ENCODE data around the gene PCLO.
"Not testable (repeated sequence)": the region's sequence is repeated elsewhere in the genome, so short reads cannot be mapped to it uniquely, and the experiment has no call there.

PCLO gene

DNA sequence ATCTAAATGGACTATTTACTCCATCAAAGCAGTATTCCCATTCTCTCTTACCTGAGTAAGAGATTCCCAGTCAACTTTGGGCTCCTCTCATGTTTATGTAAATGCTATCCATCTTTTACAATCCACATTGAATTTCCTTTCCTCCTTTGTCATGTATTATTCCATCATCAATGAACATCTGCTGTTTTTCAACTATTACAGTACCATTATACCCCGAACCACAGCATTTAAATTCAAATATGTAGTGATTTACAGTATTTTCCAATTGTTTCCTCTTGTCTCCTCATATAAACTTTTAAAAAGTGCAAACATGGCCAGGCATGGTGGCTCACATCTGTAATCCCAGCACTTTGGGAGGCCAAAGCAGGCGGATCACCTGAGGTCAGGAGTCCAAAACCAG lies 20.3 kb downstream of the PCLO start:
- no peak for DNase-seq (ENCODE audit: low read depth in 4 of 4, low spot score in 1 of 4)

DNA sequence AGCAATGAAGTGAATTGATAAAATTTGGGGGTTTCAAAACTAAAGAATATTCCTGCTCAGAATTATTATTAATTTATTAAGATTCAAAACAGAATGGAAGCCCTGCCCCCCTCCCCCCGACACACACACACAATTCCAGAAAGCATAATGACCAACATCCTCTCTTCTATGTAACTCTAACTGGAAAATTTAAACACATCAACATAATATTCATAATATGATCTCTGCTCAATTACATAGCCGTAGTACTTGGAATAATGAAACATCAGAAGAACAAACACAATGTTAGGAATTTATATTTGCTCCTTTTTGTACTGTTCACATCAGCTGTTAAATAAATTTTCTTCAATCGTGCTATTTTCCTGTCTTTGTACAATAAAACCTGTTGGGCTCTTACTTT lies 20.8 kb downstream of the PCLO start:
- no peak for DNase-seq (ENCODE audit: low read depth in 4 of 4, low spot score in 1 of 4)

DNA sequence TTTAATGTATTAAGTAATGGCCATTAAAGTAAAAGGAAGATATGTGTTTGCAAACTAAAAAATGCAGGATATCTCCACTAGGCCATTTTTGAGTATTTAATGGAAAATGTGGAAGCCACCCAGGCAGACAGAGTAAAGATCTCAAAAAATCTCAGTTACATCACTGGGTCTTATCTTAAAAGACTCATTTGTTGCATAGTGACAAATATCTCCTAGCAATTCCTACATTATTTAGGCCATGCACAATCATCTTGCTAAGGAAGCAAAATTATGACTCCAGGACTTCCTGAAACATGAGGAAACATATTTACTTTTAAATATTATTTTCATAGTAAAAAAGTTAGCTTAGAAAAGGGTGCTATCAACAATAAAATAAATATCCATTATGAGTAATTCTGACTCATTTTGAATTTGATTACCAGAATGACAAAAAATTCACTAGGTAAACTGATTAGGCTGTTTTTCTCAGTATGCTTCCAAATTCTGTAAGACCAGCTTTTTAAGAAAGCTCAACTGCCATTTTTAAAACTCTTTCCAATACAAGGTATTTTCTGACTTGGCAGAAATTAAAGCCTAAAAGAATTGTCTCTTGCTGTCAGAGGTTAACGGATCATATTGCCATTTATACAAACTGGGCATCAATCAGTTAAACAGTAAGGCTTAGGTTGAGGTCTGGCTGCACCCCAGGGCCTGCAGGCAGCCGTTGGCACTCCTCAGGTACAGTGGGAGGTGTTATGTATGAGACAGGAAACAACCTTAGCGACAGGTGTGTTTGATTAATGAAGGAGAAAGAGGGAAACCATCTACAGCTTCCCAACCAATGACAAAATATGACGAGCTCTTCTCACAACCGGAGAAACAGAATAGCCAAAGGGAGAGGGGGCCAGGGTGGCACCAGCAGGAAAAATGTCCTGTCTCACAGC lies 31.8 kb downstream of the PCLO start:
- no peak for DNase-seq (ENCODE audit: low read depth in 4 of 4, low spot score in 1 of 4)

DNA sequence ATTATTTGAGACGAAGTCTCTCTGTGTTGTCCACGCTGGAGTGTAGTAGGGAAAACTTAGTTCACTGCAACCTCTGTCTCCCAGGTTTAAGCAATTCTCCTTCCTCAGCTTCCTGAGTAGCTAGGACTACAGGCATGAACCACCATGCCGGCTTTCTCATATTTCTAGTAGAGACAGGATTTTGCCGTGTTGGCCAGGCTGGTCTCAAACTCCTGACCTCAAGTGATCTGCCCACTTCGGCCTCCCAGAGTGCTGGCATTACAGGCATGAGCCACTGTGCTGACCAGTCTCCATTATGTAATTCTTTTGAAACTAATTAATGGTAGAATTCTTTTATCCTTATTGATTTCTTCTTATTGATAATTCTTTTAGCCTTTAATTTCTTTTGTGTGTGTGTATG lies 32.5 kb downstream of the PCLO start:
- DNase-seq (ENCODE audit: low read depth in 4 of 4, low spot score in 1 of 4): no peak

DNA sequence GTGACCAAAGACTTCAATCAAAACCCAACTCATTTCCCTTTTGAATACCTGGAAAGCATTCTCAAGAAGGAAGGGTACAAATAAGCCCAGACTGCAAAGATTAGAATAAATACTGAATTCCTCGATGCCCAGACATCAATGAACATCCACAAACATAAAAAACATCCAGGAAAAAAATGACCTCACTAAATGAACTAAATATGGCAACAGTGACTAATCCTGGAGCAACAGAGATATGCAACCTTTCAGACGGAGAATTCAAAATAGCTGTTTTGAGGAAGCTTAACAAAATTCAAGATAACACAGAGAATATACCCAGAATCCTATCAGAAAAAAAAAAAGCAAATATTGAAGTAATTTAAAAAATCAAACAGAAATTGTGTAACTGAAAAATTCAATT lies 43.2 kb downstream of the PCLO start:
- no peak for DNase-seq (ENCODE audit: low read depth in 4 of 4, low spot score in 1 of 4)

DNA sequence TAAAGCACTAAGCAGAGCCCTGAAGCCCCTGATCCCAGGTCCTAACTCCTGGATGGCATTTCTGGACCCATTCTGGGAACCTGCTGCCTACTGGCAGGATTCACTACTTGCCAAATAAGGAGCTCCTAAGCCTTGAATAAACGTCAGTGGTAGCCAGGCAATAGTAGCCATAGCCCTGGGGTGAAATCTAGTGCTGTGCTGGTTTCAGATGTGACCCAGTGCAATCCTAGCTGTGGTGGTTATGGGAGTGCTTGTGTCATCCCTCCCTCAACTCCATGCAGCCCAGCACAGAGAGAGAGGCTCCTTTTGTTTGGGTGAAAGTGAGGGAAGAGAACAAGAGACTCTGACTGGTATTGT lies 43.7 kb downstream of the PCLO start:
- no peak for DNase-seq (ENCODE audit: low read depth in 4 of 4, low spot score in 1 of 4)

DNA sequence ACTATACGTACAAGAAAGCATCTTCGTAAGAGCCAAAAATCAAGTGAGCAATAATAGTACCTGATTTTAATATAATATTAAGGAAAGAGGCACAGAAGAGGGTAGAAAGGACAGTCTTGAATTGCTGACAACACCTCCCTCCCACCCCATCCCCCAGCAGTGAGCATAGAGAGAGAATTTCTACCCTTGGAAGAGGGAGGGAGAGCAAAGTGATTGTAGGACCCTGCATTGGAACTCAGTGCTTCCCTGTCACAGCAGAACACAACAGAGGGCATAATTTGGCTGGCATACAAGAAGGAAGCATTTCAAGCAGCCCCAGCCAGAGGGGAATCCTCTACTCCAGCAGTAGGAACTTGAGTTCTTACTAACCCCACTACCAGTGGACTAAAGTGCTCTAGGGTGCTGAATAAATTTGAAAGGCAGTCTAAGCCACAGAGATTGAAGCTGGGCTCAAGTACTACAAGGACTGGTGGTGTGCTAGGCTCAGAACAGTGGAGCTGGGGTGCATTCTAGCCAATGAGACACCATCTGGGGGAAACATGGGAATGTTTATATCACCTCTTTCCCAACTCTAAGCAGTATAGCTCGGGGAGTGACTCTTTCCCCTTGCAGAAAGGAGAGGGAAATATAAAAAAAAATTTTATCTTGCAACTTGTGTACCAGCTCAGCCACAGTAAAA lies 44.2 kb downstream of the PCLO start:
- DNase-seq (ENCODE audit: low read depth in 4 of 4, low spot score in 1 of 4): no peak

DNA sequence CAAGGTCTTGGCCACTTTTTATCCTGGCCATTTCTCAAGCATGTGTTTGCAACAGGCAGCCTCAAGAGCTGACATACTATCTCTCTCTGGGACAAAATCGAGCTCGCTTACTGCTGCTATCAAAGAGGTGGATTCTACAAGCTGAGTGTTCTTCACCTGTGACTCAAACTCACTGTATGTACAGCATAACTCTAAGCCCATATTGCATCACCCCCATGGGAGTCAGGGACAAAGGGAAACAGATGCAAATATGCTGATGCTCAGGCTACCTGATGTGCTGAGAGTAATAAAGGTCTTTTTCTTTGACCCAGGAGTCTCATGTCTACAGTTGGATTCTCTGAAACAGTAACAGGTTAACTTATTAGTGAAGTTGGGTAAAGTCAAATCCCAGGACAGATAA lies 45.2 kb downstream of the PCLO start:
- DNase-seq (ENCODE audit: low read depth in 4 of 4, low spot score in 1 of 4): no peak

DNA sequence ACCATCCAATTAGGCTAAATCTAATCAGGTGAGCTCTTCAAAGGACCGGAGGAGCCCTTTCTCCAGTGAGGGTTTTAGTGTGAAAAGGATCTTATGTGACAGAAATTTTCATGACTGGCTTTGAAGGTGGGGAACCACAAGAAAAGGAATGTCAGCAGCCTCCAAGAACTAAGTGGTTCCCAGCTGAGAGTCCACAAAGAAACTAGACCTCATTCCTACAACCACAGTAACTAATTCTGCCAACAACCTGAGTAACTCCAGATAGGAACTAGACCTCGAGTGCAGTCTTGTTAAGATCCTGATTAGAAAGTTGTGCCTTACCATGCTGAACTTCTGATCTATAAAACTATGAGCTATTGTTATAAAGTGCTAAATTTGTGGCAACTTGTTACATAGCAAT lies 51.3 kb downstream of the PCLO start:
- no peak for DNase-seq (ENCODE audit: low read depth in 4 of 4, low spot score in 1 of 4)

DNA sequence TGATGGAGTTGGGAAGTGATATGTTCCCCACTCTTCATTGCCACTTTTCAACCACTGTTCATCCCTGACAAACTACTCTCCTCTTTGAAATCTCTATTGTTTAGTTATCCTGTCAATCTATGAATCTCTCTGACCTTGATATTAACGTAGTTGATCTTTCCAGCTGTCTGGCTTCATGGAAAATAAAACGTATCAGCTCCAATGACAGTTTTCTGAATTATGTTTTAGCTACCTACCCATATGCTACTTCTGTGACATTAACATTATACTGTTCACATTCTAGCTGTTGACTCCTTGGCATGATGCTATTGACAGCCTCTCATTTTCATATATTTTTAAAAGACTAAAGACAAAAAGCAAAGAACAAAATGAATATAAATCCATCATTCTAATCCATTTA lies 53.3 kb downstream of the PCLO start:
- DNase-seq (ENCODE audit: low read depth in 4 of 4, low spot score in 1 of 4): no peak

DNA sequence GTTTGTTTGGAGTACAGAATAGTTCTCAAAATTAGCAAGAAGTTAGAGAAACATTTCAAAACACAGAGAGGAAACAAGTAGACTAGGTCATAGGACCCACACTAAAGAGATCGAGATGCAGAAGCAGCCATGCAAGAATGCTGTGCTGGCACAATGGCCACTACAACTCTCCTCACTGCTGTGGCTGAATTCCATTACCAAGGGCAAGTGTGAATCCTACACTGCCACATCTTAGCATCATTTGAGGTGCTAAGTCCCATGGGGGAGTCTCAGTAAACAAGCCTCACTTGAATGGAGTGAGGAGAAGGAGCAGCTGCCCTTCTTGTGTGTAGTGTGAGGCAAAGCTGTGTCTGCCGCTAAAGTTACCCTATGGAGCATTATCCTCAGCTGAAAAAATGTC lies 56.7 kb downstream of the PCLO start:
- DNase-seq (ENCODE audit: low read depth in 4 of 4, low spot score in 1 of 4): no peak

DNA sequence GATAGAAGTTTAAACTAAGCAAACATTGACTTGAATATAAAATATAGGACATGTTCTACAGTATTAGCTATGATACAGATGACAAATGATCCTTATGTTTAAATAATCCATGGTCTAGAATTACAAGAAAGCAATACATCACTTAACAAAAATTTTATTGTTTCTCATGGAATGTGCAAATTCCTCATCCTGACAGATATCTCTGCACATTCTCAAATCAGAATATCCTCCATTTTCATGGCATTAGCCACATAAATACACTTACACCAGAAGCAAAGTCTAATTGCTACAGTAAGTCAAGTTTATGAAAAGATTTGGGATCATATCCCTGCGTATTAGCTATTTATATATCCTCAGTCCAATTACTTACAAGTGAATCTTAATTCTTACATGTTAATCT lies 57.6 kb downstream of the PCLO start:
- no peak for DNase-seq (ENCODE audit: low read depth in 4 of 4, low spot score in 1 of 4)

DNA sequence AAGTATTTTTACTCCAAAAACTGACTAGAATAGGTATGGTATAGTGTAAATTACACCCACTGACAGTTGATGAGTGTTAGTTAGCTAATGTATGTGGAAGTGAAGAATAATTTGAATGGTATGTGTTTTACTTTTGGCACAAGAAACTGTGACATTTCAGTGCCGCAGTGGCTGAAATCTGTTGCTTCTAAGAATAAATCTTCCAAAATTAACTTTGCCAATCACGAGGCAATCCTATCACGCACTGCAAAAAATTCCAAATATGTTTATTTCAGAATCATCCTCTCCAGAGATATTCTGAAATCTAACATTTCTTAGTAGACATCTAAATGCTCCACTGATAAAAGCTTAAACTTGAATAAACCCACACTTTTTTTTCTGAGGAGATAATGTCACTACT lies 61.2 kb downstream of the PCLO start:
- no peak for DNase-seq (ENCODE audit: low read depth in 4 of 4, low spot score in 1 of 4)

DNA sequence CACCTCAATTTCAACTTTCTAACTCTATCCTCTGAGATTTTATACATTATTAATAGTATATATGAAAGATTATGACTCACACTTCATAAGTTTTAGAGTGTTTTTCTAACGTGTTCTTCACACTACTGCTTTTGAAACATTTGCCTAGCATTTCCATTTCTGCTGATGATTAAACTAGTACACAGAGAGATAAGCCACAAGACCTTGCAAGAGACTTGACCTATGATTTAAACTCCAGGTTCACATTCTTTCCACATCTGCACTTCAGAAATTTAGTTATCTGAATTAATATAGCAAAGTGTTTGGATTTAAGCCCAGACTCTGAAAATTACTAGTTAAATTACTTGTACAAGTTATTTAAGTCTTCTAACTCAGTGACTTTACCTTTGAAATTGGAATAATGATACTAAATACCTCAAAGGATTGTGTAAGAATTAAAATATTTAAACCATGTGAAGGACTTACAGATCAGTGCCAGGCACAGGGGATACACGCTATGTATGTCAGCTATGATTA lies 66.6 kb downstream of the PCLO start:
- no peak for DNase-seq (ENCODE audit: low read depth in 4 of 4, low spot score in 1 of 4)

DNA sequence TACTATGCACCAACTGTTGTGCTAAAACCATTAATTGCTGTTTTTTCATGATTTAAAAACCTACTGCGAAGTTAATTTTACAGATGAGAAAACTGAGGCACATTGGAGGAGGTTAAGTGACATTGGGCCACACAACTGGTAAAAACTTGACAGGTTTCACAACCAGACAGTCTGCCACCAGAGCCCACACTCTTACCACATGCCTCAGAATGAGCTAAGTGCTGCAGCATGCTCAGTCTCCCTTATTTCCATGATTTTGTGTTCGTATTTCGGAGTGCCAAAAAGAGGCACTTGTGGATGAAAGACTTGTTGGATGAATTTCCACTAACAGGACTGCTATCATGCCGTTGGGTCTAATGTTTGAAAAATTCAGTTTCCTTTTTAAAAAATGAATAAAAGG lies 77.4 kb downstream of the PCLO start:
- no peak for DNase-seq (ENCODE audit: low read depth in 4 of 4, low spot score in 1 of 4)

DNA sequence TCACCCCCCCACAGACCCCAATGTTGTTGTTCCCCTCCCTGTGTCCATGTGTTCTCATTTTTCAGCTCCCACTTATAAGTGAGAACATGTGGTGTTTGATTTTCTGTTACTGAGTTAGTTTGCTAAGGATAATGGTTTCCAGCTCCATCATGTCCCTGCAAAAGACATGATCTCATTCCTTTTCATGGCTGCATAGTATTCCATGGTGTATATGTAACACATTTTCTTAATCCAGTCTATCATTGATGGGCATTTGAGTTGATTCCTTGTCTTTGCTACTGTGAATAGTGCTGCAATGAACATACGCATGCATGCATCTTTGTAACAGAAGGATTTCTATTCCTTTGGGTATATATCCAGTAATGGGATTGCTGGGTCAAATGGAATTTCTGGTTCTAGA lies 82.8 kb downstream of the PCLO start:
- DNase-seq (ENCODE audit: low read depth in 4 of 4, low spot score in 1 of 4): not testable (repeated sequence)

DNA sequence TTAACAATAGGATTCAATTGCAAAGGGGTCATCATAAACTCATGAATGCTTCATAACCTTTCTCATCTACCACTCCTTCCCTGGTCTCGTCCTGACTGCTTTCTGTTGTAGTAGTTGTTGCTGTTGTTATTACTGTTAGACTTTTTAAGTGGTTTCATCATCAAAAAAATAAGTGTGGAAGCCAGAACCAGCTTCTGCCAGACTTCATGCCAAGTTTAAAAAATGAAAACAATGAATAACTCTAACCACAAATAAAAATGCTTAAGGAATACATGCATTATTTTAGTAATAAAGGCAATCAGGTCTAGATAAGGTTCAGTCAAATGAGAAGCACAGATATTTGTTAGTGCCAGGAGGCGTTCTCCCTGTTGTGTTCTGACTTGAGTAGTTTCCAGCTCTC lies 85.4 kb downstream of the PCLO start:
- DNase-seq (ENCODE audit: low read depth in 4 of 4, low spot score in 1 of 4): no peak

DNA sequence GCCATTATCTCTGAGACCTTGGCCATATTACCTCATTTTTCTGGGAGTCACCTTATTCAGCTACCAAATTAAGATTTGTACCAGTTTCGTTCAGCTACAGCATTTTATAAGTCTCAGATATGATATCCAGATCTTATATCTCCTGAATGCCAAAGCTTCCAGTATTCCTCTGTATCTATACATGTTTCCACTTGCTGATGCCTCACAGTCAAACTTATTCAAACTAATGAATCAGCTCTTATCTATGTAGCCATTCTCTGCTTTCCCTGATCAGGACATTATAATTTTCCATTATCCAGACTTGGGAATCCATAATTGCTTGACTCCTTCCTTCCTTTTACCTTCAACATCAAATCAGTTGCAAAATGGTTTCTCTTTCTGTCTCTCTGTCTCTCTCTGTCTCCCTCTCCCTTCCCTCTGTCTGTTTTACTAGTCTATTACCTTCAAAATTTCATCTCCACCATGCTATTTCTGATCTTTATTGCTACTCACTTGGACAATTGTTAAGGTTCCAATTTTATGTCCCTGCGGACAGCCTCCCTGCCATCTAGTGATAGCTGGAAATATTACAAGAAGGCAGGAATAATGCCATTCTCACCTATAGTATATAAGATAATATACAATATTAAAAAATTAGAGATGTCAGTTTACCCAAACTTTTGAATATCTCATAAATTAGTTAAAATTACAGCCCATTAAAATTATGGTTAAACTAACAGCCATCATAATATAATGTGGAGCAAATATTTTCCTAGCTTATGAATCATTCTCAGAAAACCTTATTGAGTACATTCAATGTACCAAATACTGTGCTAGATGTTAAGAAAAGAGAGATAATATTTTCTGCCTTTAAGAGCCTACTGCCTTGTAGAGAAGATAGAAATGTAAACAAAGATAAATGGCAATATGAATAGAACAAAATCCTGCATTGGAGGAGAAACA lies 89.8 kb downstream of the PCLO start:
- DNase-seq (ENCODE audit: low read depth in 4 of 4, low spot score in 1 of 4): no peak

DNA sequence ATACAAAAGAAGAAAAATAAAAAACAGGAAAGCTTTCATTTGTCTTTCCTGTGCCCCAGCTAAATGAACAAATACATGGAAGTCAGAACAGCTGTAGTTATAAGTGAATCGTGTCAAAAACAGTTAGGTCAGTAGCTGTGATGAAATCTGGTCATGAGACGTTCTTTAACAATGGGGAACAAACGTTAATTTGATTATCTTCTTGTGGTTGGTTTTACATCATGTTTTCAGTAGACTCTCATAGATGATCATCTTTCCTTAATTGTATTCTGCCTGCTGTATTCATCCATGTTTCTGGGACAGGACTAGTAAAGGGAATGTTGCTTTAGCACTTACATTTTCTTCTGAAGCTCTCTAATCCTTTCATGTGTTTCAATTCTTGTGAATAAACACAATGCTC lies 97.0 kb downstream of the PCLO start:
- no peak for DNase-seq (ENCODE audit: low read depth in 4 of 4, low spot score in 1 of 4)

DNA sequence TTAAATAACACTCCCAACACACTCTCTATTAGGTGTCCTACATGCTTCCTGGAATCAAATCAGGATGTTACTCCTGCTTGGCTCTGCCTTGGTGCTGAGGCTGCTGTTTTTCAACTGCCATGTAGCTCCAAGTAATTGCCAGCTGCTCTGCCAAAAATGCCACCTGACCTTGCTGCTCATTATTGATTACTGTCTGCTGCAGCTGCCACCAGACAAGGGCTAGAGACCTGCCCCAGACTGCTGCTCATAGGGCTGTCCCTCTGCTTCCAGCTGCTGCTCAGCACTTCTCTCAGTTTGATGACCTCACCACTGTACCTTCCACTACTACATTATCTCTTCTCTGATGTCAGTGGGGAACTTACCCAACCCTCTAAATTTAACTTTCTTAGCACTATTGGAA lies 102.5 kb downstream of the PCLO start:
- no peak for DNase-seq (ENCODE audit: low read depth in 4 of 4, low spot score in 1 of 4)

DNA sequence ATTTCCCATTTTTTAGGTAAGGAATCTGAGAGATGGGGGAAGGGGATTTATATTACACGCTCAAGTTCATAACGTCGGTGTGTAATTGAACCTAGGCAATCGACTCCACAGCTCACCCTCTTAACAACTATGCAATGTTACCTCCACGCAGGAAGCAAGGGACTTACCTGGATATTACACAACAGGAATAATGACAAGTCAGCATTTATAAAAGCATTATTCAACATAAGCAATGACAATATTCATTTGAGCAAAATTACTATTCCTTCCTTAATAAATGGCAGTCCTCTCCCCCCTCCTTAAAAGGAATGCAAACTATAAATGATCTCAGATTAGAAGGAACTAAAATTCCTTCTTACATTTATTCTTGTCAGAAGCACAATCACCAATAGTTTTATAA lies 104.0 kb downstream of the PCLO start:
- DNase-seq (ENCODE audit: low read depth in 4 of 4, low spot score in 1 of 4): no peak

DNA sequence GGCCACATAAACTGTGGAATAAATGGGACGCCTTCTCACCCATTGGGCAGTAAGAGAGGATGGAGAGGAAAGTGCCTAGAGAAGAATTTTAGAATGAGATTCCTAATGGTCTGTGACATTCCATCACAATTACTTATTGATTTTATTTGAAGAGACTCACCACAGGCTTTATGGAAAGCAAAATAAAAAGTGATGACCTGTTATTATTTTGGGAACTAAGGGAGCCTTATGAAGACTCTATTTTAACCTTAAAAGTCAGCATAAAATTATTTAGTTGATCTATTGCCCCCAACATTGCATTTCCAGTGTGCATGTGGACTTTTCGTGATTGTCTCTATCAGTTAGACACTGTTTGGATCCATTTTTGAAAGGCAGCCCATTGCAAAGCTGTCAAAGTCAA lies 107.5 kb downstream of the PCLO start:
- DNase-seq (ENCODE audit: low read depth in 4 of 4, low spot score in 1 of 4): no peak

Data from stimulated activated CD4-positive, alpha-beta T cell treated with anti-CD3 and anti-CD28 coated beads, Interleukin-1b, Interleukin-23, amount 100 ng/mL, for 24 hours (primary cell).